Large intestine (tissue), 3 donors: ENCODE data around the gene ABLIM1. TPM values are rescaled to one million over a fixed set of nuclear protein-coding genes. Genes with fewer than 3 reads are reported as not detected.

Experiments used
- DNase-seq, 2 donors: peaks; one replicate each; pipeline versions ENCODE4 v3.0.0 to v3.0.0-alpha.2; 2013
- H3K27ac ChIP-seq: one replicate; pipeline ENCODE4 v1.5.1; 2013; ENCODE audit warnings: low read length
- H3K27me3 ChIP-seq: 2 replicates; pipeline ENCODE4 v1.6.1; 2013; ENCODE audit warnings: low read length; ENCODE audit not compliant: control insufficient read depth, insufficient read depth
- H3K36me3 ChIP-seq: 2 replicates; pipeline ENCODE4 v1.6.1; 2013; ENCODE audit warnings: low read length; ENCODE audit not compliant: control insufficient read depth, insufficient read depth
- H3K4me1 ChIP-seq: one replicate; pipeline ENCODE4 v1.6.1; 2013; ENCODE audit warnings: low read length; ENCODE audit not compliant: control insufficient read depth, insufficient read depth
- H3K4me3 ChIP-seq: one replicate; pipeline ENCODE4 v1.5.1; 2013; ENCODE audit warnings: low read length
- H3K9me3 ChIP-seq: one replicate; pipeline ENCODE4 v1.6.1; 2013; ENCODE audit warnings: mild to moderate bottlenecking, low read depth, low read length, moderate library complexity; ENCODE audit not compliant: control insufficient read depth
- WGBS: methylation state at CpG from one replicate; pipeline ENCODE4 v1.1.5; 2013; ENCODE audit warnings: low lambda C conversion rate; ENCODE audit not compliant: insufficient coverage; 5-methylcytosine and 5-hydroxymethylcytosine counted together
- polyA plus RNA-seq: library from polyadenylated mRNA; unstranded; fragments of 120-200 nt; gene quantifications from one replicate; pipeline ENCODE4 v1.2.1, GENCODE V29; 2013

Gene ABLIM1
- polyA plus RNA-seq, 1 donor: 54.9 TPM

GRCh38 chr10:114547514-114547913, 110.6 kb downstream of the ABLIM1 start:
- H3K9me3 ChIP-seq: no peaks in the 10 kb centered on the region
- H3K36me3 ChIP-seq: peaks cover 17% of the 10 kb centered on the region
- no CpG with 5 or more reads among the region's 14 CpGs for WGBS
- no peaks in the 10 kb centered on the region for H3K4me1 ChIP-seq
- no peak for DNase-seq
- H3K27ac ChIP-seq: no peak overlapping the region
- no peak overlapping the region for H3K4me3 ChIP-seq
- no peaks in the 10 kb centered on the region for H3K27me3 ChIP-seq

GRCh38 chr10:114547056-114547455, 111.0 kb downstream of the ABLIM1 start:
- Histone ChIP-seq H3K4me3 (no peak overlapping the region), H3K9me3 (no peaks in the 10 kb centered on the region), H3K4me1 (no peaks in the 10 kb centered on the region), H3K36me3 (peaks cover 18% of the 10 kb centered on the region), H3K27ac (no peak overlapping the region), H3K27me3 (no peaks in the 10 kb centered on the region)
- DNase-seq: no peak
- no CpG with 5 or more reads among the region's 3 CpGs for WGBS

GRCh38 chr10:114545819-114546218, 112.3 kb downstream of the ABLIM1 start:
- Histone ChIP-seq H3K27ac (no peak overlapping the region), H3K36me3 (peaks cover 18% of the 10 kb centered on the region), H3K4me3 (no peak overlapping the region), H3K27me3 (no peaks in the 10 kb centered on the region), H3K4me1 (no peaks in the 10 kb centered on the region), H3K9me3 (no peaks in the 10 kb centered on the region)
- WGBS: no CpG with 5 or more reads among the region's 5 CpGs
- no peak for DNase-seq

GRCh38 chr10:114545071-114545470, 113.0 kb downstream of the ABLIM1 start:
- peaks cover 18% of the 10 kb centered on the region for H3K36me3 ChIP-seq
- H3K27me3 ChIP-seq: no peaks in the 10 kb centered on the region
- H3K4me1 ChIP-seq: no peaks in the 10 kb centered on the region
- no peaks in the 10 kb centered on the region for H3K9me3 ChIP-seq
- WGBS: no CpG with 5 or more reads among the region's 10 CpGs
- H3K27ac ChIP-seq: no peak overlapping the region
- no peak overlapping the region for H3K4me3 ChIP-seq
- no peak for DNase-seq

- no peak overlapping the region for H3K4me3 ChIP-seq
- H3K27ac ChIP-seq: no peak overlapping the region
- no peaks in the 10 kb centered on the region for H3K4me1 ChIP-seq
- no peaks in the 10 kb centered on the region for H3K27me3 ChIP-seq
- WGBS: no CpG with 5 or more reads among the region's 9 CpGs
- H3K36me3 ChIP-seq: peaks cover 18% of the 10 kb centered on the region
- peak in 1 of 2 donors; percentile 28 for DNase-seq
- H3K9me3 ChIP-seq: no peaks in the 10 kb centered on the region
Observed at GRCh38 chr10:114544045-114544659, 113.9 kb downstream of the ABLIM1 start.

- no peak overlapping the region for H3K27ac ChIP-seq
- H3K4me3 ChIP-seq: no peak overlapping the region
- WGBS: no CpG with 5 or more reads among the region's 8 CpGs
- no peak for DNase-seq
- H3K4me1 ChIP-seq: no peaks in the 10 kb centered on the region
- peaks cover 18% of the 10 kb centered on the region for H3K36me3 ChIP-seq
- no peaks in the 10 kb centered on the region for H3K9me3 ChIP-seq
- no peaks in the 10 kb centered on the region for H3K27me3 ChIP-seq
Observed at GRCh38 chr10:114543456-114543855, 114.6 kb downstream of the ABLIM1 start.

- peaks cover 20% of the 10 kb centered on the region for H3K36me3 ChIP-seq
- WGBS: 100% methylated on average over 1 of the region's 2 CpGs
- no peaks in the 10 kb centered on the region for H3K27me3 ChIP-seq
- DNase-seq: no peak
- H3K27ac ChIP-seq: no peak overlapping the region
- no peak overlapping the region for H3K4me3 ChIP-seq
- no peaks in the 10 kb centered on the region for H3K9me3 ChIP-seq
- no peaks in the 10 kb centered on the region for H3K4me1 ChIP-seq
Observed at GRCh38 chr10:114542373-114542772, 115.7 kb downstream of the ABLIM1 start.

GRCh38 chr10:114541797-114542160, 116.3 kb downstream of the ABLIM1 start:
- no CpG with 5 or more reads among the region's 3 CpGs for WGBS
- H3K9me3 ChIP-seq: no peaks in the 10 kb centered on the region
- H3K27ac ChIP-seq: no peak overlapping the region
- no peaks in the 10 kb centered on the region for H3K4me1 ChIP-seq
- peaks cover 20% of the 10 kb centered on the region for H3K36me3 ChIP-seq
- DNase-seq: no peak
- no peaks in the 10 kb centered on the region for H3K27me3 ChIP-seq
- H3K4me3 ChIP-seq: no peak overlapping the region

- H3K36me3 ChIP-seq: peaks cover 20% of the 10 kb centered on the region
- H3K4me1 ChIP-seq: no peaks in the 10 kb centered on the region
- no peaks in the 10 kb centered on the region for H3K27me3 ChIP-seq
- H3K4me3 ChIP-seq: no peak overlapping the region
- WGBS: no CpG with 5 or more reads among the region's 14 CpGs
- H3K9me3 ChIP-seq: no peaks in the 10 kb centered on the region
- DNase-seq: peak in 1 of 2 donors; percentile 44
- no peak overlapping the region for H3K27ac ChIP-seq
Observed at GRCh38 chr10:114541081-114541796, 116.8 kb downstream of the ABLIM1 start.

GRCh38 chr10:114540236-114540635, 117.8 kb downstream of the ABLIM1 start:
- H3K27me3 ChIP-seq: no peaks in the 10 kb centered on the region
- no peaks in the 10 kb centered on the region for H3K9me3 ChIP-seq
- no peak overlapping the region for H3K27ac ChIP-seq
- H3K4me1 ChIP-seq: no peaks in the 10 kb centered on the region
- no CpG with 5 or more reads among the region's 8 CpGs for WGBS
- DNase-seq: no peak
- no peak overlapping the region for H3K4me3 ChIP-seq
- peaks cover 18% of the 10 kb centered on the region for H3K36me3 ChIP-seq

GRCh38 chr10:114539623-114540022, 118.5 kb downstream of the ABLIM1 start:
- Histone ChIP-seq H3K9me3 (no peaks in the 10 kb centered on the region), H3K27me3 (no peaks in the 10 kb centered on the region), H3K27ac (no peak overlapping the region), H3K4me3 (no peak overlapping the region), H3K36me3 (peaks cover 13% of the 10 kb centered on the region), H3K4me1 (no peaks in the 10 kb centered on the region)
- no peak for DNase-seq
- WGBS: 80% methylated on average over 2 of the region's 2 CpGs
